T-cell (primary cell): ENCODE measurements around the gene RAPGEF3. TPM values are rescaled to one million over a fixed set of nuclear protein-coding genes. Genes with fewer than 3 reads are reported as not detected.

ENCODE experiments used
- ATAC-seq, 4 experiments: fragments of 200-7000 bp in 3 of 4; fragments of 150-1000 bp in 1 of 4; cut with Tn5 transposase; replicated peaks in 1 of 4; 1 replicate in 3 of 4; 2 replicates in 1 of 4; pipeline ENCODE4 v1.10.0; 2021; ENCODE audit warnings: moderate library complexity in 3 of 4, mild to moderate bottlenecking in 2 of 4, moderate number of reproducible peaks in 1 of 4
- CTCF ChIA-PET, 2 donors: fragments of 300-600 bp; sonication (Branson Sonifier 250); formaldehyde crosslinking; loops; one replicate each; lab custom pipeline; 2022; ENCODE audit warnings: antibody characterized with exemption in 2 of 2; lab: Charles Lee
- POLR2A ChIA-PET, 2 donors: fragments of 300-600 bp; sonication (Branson Sonifier 250); formaldehyde crosslinking; loops; one replicate each; lab custom pipeline; 2022; ENCODE audit warnings: antibody characterized with exemption in 2 of 2; lab: Charles Lee
- DNase-seq, 35 experiments: peaks; one replicate each; pipeline versions ENCODE4 v3.0.0 to v3.0.0-alpha.2; 2013 to 2023
- H3K27ac ChIP-seq: one replicate; pipeline ENCODE4 v1.5.1; 2013; ENCODE audit warnings: low read length
- H3K27me3 ChIP-seq, 2 experiments: replicated peaks in 1 of 2; 1 replicate in 1 of 2; 2 replicates in 1 of 2; pipeline versions ENCODE4 v1.6.1 to v1.7.0; 2013; ENCODE audit warnings: low read length in 1 of 2, mixed read lengths in 1 of 2; ENCODE audit not compliant: control insufficient read depth in 2 of 2, insufficient read depth in 2 of 2; ENCODE audit errors: extremely low read depth in 1 of 2
- H3K36me3 ChIP-seq, 2 donors: 1 replicate in 1 of 2; 2 replicates in 1 of 2; pipeline versions ENCODE4 v1.6.1 to v1.7.0; 2013; ENCODE audit warnings: low read length in 1 of 2; ENCODE audit not compliant: control insufficient read depth in 2 of 2, insufficient read depth in 1 of 2; ENCODE audit errors: extremely low read depth in 1 of 2
- H3K4me1 ChIP-seq, 2 experiments: 1 replicate in 1 of 2; 2 replicates in 1 of 2; pipeline versions ENCODE4 v1.6.1 to v1.7.0; 2013; ENCODE audit warnings: low read length in 2 of 2, mixed read lengths in 1 of 2; ENCODE audit not compliant: insufficient read depth in 2 of 2, control insufficient read depth in 1 of 2; ENCODE audit errors: extremely low read depth in 1 of 2
- H3K4me3 ChIP-seq, 2 donors: 1 replicate in 1 of 2; 2 replicates in 1 of 2; pipeline versions ENCODE4 v1.5.1 to v1.7.0; 2013; ENCODE audit warnings: mild to moderate bottlenecking in 2 of 2, low read length in 1 of 2, moderate library complexity in 1 of 2; ENCODE audit not compliant: control insufficient read depth in 1 of 2; ENCODE audit errors: extremely low read depth in 1 of 2
- H3K9me3 ChIP-seq: 2 replicates; pipeline ENCODE4 v1.7.0; 2013
- H3K27ac Mint-ChIP-seq, 2 donors: one replicate each; pipeline ENCODE4 v1.8.0; 2020 to 2021; ENCODE audit warnings: mild to moderate bottlenecking in 2 of 2, mixed read lengths in 2 of 2
- H3K27me3 Mint-ChIP-seq, 2 donors: one replicate each; pipeline ENCODE4 v1.8.0; 2021 to 2022; ENCODE audit warnings: mixed read lengths in 2 of 2
- H3K36me3 Mint-ChIP-seq: one replicate; pipeline ENCODE4 v1.8.0; 2021; ENCODE audit warnings: mixed read lengths
- H3K4me1 Mint-ChIP-seq, 3 donors: one replicate each; pipeline ENCODE4 v1.8.0; 2020 to 2022; ENCODE audit warnings: mixed read lengths in 3 of 3, mild to moderate bottlenecking in 1 of 3
- H3K4me3 Mint-ChIP-seq, 3 donors: one replicate each; pipeline ENCODE4 v1.8.0; 2020 to 2022; ENCODE audit warnings: mild to moderate bottlenecking in 3 of 3, mixed read lengths in 3 of 3, moderate library complexity in 3 of 3
- H3K9me3 Mint-ChIP-seq, 3 donors: one replicate each; pipeline ENCODE4 v1.8.0; 2020 to 2022; ENCODE audit warnings: mixed read lengths in 3 of 3
- WGBS: methylation state at CpG from one replicate; pipeline ENCODE4 v1.1.5; 2013; ENCODE audit warnings: missing lambda C conversion rate; ENCODE audit not compliant: insufficient coverage; 5-methylcytosine and 5-hydroxymethylcytosine counted together
- total RNA-seq, 35 experiments: library from RNA in 6 of 35; stranded (reverse) in 6 of 35; fragments of 120-200 nt in 1 of 35; gene quantifications; one replicate each; pipeline versions ENCODE4 v1.2.1 to v1.2.4 and lab custom pipeline; 2013 to 2026

Gene RAPGEF3
- total RNA-seq, 5 donors from 2014 or later (not counting 1 experiment from before 2014, with no cell fraction given), result 0.25 to 0.99 (median 0.82) TPM

GRCh38 chr12:47752552-47752951, 6.1 kb downstream of the RAPGEF3 start:
- ChIA-PET CTCF (no interaction called here), POLR2A (no interaction called here)
- Mint-ChIP-seq H3K4me1 (peaks cover 12 to 23% (median 15%) of the 10 kb centered on the region in 3 donors), H3K4me3 (no peak overlapping the region), H3K27ac (no peak overlapping the region), H3K36me3 (no peaks in the 10 kb centered on the region), H3K9me3 (no peaks in the 10 kb centered on the region), H3K27me3 (no peaks in the 10 kb centered on the region)
- Histone ChIP-seq H3K4me3 (no peak overlapping the region), H3K27ac (no peak overlapping the region), H3K4me1 (peaks cover 0 to 17% of the 10 kb centered on the region in 2 experiments), H3K36me3 (no peaks in the 10 kb centered on the region), H3K27me3 (peaks cover 0 to 20% of the 10 kb centered on the region in 2 experiments), H3K9me3 (no peaks in the 10 kb centered on the region)
- ATAC-seq (no peak), DNase-seq (no peak)
- WGBS, result 87% methylated on average over 7 of the region's 7 CpGs

- WGBS, result 92% methylated on average over 3 of the region's 4 CpGs
- no peak overlapping the region for H3K4me3 ChIP-seq
- no peak overlapping the region for H3K4me3 Mint-ChIP-seq
- H3K4me1 ChIP-seq, result peaks cover 0 to 15% of the 10 kb centered on the region in 2 experiments
- H3K27me3 ChIP-seq, result peaks cover 0 to 23% of the 10 kb centered on the region in 2 experiments
- H3K9me3 ChIP-seq, result no peaks in the 10 kb centered on the region
- no peak for DNase-seq
- H3K36me3 ChIP-seq, result no peaks in the 10 kb centered on the region
- no peak for ATAC-seq
- POLR2A ChIA-PET, result no interaction called here
- H3K4me1 Mint-ChIP-seq, result peaks cover 11 to 20% (median 12%) of the 10 kb centered on the region in 3 donors
- no peak overlapping the region for H3K27ac ChIP-seq
- no peaks in the 10 kb centered on the region for H3K9me3 Mint-ChIP-seq
- H3K27me3 Mint-ChIP-seq, result no peaks in the 10 kb centered on the region
- H3K27ac Mint-ChIP-seq, result no peak overlapping the region
- CTCF ChIA-PET, result no interaction called here
- H3K36me3 Mint-ChIP-seq, result no peaks in the 10 kb centered on the region
These were observed 6.6 kb downstream of the RAPGEF3 start for GRCh38 chr12:47752121-47752520.

GRCh38 chr12:47751561-47751960, 7.1 kb downstream of the RAPGEF3 start:
- H3K9me3 Mint-ChIP-seq, result no peaks in the 10 kb centered on the region
- POLR2A ChIA-PET, result no interaction called here
- H3K4me3 ChIP-seq, result no peak overlapping the region
- WGBS, result 91% methylated on average over 7 of the region's 9 CpGs
- no peaks in the 10 kb centered on the region for H3K36me3 Mint-ChIP-seq
- CTCF ChIA-PET, result no interaction called here
- no peaks in the 10 kb centered on the region for H3K36me3 ChIP-seq
- peaks cover 0 to 15% of the 10 kb centered on the region in 2 experiments for H3K4me1 ChIP-seq
- H3K27ac ChIP-seq, result no peak overlapping the region
- no peak for ATAC-seq
- H3K4me3 Mint-ChIP-seq, result no peak overlapping the region
- no peak for DNase-seq
- H3K27me3 Mint-ChIP-seq, result no peaks in the 10 kb centered on the region
- H3K9me3 ChIP-seq, result no peaks in the 10 kb centered on the region
- H3K27ac Mint-ChIP-seq, result no peak overlapping the region
- H3K27me3 ChIP-seq, result peaks cover 0 to 27% of the 10 kb centered on the region in 2 experiments
- peaks cover 11 to 18% (median 12%) of the 10 kb centered on the region in 3 donors for H3K4me1 Mint-ChIP-seq

- ChIA-PET CTCF (no interaction called here), POLR2A (no interaction called here)
- DNase-seq (no peak), ATAC-seq (no peak)
- H3K27ac ChIP-seq, result no peak overlapping the region
- H3K4me3 ChIP-seq, result no peak overlapping the region
- WGBS, result 87% methylated on average over 7 of the region's 19 CpGs
- Mint-ChIP-seq H3K27me3 (no peaks in the 10 kb centered on the region), H3K4me1 (peaks cover 10 to 16% (median 10%) of the 10 kb centered on the region in 3 donors), H3K36me3 (no peaks in the 10 kb centered on the region), H3K4me3 (no peak overlapping the region), H3K27ac (no peak overlapping the region), H3K9me3 (no peaks in the 10 kb centered on the region)
- H3K4me1 ChIP-seq, result peaks cover 0 to 11% of the 10 kb centered on the region in 2 experiments
- peaks cover 0 to 33% of the 10 kb centered on the region in 2 experiments for H3K27me3 ChIP-seq
- H3K9me3 ChIP-seq, result no peaks in the 10 kb centered on the region
- H3K36me3 ChIP-seq, result no peaks in the 10 kb centered on the region
These were observed 7.7 kb downstream of the RAPGEF3 start for GRCh38 chr12:47750916-47751470.

- no peak overlapping the region for H3K27ac Mint-ChIP-seq
- no peaks in the 10 kb centered on the region for H3K9me3 ChIP-seq
- DNase-seq (no peak), ATAC-seq (no peak)
- H3K27ac ChIP-seq, result no peak overlapping the region
- peaks cover 0 to 7% of the 10 kb centered on the region in 2 experiments for H3K4me1 ChIP-seq
- ChIA-PET CTCF (no interaction called here), POLR2A (interaction anchor here in 1 of 2 donors (0.5 kb wide), 1 partner anchor 538 kb away, joined by 6 read pairs; no protein-coding TSS in a partner anchor)
- H3K4me1 Mint-ChIP-seq, result peaks cover 3 to 9% (median 4%) of the 10 kb centered on the region in 3 donors
- no peaks in the 10 kb centered on the region for H3K36me3 ChIP-seq
- peaks cover 0 to 39% of the 10 kb centered on the region in 2 experiments for H3K27me3 ChIP-seq
- no peaks in the 10 kb centered on the region for H3K27me3 Mint-ChIP-seq
- H3K4me3 ChIP-seq, result no peak overlapping the region
- 95% methylated on average over 9 of the region's 10 CpGs for WGBS
- H3K4me3 Mint-ChIP-seq, result no peak overlapping the region
- no peaks in the 10 kb centered on the region for H3K36me3 Mint-ChIP-seq
- H3K9me3 Mint-ChIP-seq, result no peaks in the 10 kb centered on the region
These were observed 8.4 kb downstream of the RAPGEF3 start for GRCh38 chr12:47750229-47750798.

- Mint-ChIP-seq H3K36me3 (no peaks in the 10 kb centered on the region), H3K4me3 (no peak overlapping the region), H3K9me3 (no peaks in the 10 kb centered on the region), H3K4me1 (peaks cover 0 to 8% (median 2%) of the 10 kb centered on the region in 3 donors), H3K27me3 (no peaks in the 10 kb centered on the region), H3K27ac (no peak overlapping the region)
- Histone ChIP-seq H3K9me3 (no peaks in the 10 kb centered on the region), H3K36me3 (no peaks in the 10 kb centered on the region), H3K27me3 (peaks cover 0 to 48% of the 10 kb centered on the region in 2 experiments), H3K4me1 (peaks cover 0 to 3% of the 10 kb centered on the region in 2 experiments), H3K4me3 (no peak overlapping the region), H3K27ac (no peak overlapping the region)
- CTCF ChIA-PET, result no interaction called here
- ATAC-seq (no peak), DNase-seq (no peak)
- POLR2A ChIA-PET, result no interaction called here
- WGBS, result 85% methylated on average over 3 of the region's 3 CpGs
These were observed 9.8 kb downstream of the RAPGEF3 start for GRCh38 chr12:47748899-47749298.
